ENCODE results near the gene MRPL58.

DNA sequence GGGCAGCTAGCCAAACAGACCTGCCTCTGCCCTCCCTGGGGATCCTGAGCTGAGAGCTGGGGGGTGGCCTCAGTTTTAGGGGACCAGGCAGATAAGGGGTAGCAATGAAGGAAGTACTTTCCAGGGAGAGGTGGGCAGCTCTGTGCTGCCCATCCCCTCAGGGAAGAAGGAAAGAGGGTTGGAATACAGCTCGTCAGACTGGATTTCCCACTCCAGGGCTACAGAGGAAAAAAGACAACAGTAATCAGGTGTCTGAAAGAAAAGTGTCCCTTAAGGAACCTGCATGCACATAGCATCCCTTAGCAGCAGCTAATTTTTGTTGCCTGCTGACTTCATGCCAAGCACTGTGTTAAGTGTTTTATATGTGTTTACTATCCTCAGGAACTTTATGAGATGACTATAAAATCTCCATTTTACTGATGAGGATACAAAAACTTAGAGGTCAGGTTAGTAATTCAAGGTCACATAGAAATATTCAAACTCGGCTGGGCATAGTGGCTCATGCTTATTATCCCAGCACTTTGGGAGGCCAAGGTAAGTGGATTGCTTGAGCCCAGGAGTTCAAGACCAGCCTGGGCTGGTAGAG, 3.2 kb upstream of the MRPL58 start:
- TF ChIP-seq, protein P1, sequence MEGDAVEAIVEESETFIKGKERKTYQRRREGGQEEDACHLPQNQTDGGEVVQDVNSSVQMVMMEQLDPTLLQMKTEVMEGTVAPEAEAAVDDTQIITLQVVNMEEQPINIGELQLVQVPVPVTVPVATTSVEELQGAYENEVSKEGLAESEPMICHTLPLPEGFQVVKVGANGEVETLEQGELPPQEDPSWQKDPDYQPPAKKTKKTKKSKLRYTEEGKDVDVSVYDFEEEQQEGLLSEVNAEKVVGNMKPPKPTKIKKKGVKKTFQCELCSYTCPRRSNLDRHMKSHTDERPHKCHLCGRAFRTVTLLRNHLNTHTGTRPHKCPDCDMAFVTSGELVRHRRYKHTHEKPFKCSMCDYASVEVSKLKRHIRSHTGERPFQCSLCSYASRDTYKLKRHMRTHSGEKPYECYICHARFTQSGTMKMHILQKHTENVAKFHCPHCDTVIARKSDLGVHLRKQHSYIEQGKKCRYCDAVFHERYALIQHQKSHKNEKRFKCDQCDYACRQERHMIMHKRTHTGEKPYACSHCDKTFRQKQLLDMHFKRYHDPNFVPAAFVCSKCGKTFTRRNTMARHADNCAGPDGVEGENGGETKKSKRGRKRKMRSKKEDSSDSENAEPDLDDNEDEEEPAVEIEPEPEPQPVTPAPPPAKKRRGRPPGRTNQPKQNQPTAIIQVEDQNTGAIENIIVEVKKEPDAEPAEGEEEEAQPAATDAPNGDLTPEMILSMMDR (conservative IDR thresholded peaks at IDR 0.05) = no peak
- no peak for TF ChIP-seq ZFX (IDR thresholded peaks at IDR 0.05)
